Cardiac fibroblast (primary cell): Measurements from ENCODE around the gene NCOA5.

Experiments
- DNase-seq, 2 donors: peaks; one replicate each; pipeline versions ENCODE4 v3.0.0 to v3.0.0-alpha.2; 2010; ENCODE audit warnings: low read depth in 2 of 2
- H3K4me3 ChIP-seq, 2 donors: replicated peaks in 1 of 2; 1 replicate in 1 of 2; 2 replicates in 1 of 2; pipeline ENCODE4 v1.5.1; 2011; ENCODE audit warnings: low read depth in 2 of 2, low read length in 2 of 2, mild to moderate bottlenecking in 2 of 2, moderate library complexity in 1 of 2
- CTCF ChIP-seq: IDR thresholded peaks from one replicate; pipeline ENCODE4 v1.5.1; 2011; ENCODE audit warnings: low read depth, mild to moderate bottlenecking, low read length, inconsistent platforms

The NCOA5 gene

DNA sequence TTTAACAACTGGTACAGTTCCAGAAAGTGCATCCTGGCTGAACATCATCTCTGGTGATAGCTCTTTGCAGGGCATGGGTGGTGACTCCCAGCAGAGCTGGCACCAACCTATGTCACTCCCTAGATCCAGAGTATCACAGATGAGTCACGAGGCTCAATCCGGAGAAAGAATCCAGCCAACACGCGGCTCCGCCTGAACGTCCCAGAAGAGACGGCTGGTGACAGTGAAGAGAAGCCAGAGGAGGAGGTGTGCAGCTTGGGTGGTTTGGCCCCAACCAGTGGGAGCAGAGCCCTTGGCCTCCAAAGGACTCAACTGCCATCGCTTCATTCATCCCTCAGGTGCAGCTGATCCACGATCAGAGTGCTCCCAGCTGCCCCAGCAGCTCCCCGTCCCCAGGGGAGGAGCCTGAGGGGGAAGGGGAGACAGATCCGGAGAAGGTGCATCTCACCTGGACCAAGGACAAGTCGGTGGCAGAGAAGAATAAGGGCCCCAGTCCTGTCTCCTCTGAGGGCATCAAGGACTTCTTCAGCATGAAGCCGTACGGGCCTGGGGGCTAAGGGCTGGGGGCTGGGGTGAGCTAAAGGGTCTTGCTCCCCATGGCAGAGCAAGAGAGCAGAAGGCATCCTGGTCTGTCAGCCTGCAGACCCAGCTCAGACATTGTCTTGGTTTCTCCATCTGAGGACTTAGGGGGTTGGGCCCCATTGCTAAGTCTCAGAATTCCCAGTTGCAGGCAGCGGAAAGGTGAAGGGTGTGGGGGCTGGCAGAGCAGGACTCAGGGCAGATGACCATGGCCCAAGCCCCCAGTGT lies 33.5 kb downstream of the NCOA5 start:
- no peak overlapping the region for H3K4me3 ChIP-seq
- no peak for TF ChIP-seq CTCF
- DNase-seq: no peak

GRCh38 chr20:46055269-46055668 lies 34.5 kb downstream of the NCOA5 start:
- TF ChIP-seq CTCF: no peak
- no peak for DNase-seq
- H3K4me3 ChIP-seq: no peak overlapping the region

DNA sequence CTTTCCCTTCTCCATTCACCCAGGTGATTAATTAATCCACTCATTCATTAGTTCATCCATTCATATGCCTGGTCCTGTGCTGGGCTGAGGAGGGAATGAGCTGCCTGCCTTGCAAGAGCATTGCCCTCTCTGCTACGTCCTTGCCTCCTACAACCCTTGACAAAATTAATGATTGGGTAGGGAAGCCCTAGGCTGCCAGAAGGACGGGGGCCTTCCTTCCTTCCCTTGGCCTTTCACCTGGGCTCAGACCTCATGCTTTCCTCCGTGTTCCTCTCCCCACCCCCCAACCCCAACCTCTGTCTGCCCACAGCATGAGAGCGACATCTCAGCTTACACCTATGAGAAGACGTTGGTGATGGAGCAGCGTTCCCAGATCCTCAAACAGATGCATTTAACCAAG lies 35.2 kb downstream of the NCOA5 start:
- TF ChIP-seq CTCF: no peak
- DNase-seq: no peak
- no peak overlapping the region for H3K4me3 ChIP-seq

DNA sequence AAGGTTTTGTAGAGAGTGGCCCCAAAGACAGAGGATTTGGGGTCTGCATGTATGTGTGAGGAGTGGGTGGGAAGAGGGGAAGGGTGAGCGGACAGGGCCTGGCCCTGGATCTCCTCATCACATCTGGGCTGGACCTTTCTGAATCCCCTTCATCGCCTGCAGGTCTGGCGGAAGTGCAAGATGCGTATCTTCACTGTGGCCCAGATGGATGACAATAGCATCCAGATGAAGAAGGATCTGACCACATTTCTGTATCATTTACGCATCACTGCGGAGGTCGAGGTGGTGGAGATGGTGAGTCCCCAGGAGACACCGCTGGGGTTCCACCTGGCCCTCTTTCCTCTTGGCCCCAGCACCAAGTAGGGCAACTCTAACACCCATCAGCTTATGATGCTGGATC lies 36.3 kb downstream of the NCOA5 start:
- no peak for TF ChIP-seq CTCF
- no peak overlapping the region for H3K4me3 ChIP-seq

DNA sequence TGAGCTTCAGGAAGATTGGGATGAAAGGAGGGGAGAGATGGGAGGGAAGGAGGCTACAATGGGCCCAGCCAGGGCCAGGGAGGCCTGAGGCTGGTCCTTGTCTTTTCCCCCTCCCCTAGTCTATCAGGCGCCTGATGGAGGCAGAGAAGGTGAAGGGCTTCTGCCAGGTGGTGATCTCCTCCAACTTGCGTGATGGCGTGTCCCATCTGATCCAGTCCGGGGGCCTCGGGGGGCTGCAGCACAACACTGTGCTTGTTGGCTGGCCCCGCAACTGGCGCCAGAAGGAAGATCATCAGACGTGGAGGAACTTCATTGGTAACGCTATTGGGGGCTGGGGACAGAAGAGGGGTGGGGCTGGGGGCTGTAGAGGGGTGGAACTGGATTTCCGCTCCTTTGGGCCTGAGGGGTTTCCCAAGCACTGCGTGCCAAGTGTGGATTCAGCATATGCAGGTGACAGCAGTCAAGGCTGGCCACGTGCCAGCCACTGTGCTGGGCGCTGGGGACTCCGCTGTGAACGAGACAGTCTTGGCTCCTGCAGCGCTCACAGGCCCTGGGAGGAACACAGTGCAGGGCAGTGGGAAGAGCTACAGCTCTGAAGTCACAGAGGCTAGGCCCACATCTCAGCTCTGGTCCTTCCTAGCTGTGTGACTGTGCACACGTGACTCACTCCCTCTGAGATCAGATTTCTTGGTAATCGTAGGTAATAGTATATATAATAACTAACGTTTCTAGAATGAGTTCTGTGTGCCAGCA lies 38.0 kb downstream of the NCOA5 start:
- TF ChIP-seq CTCF: no peak
- no peak for DNase-seq
- H3K4me3 ChIP-seq: no peak overlapping the region

More for the DNA sequence above, 36.3 kb downstream of the NCOA5 start:
- no peak for DNase-seq

DNA sequence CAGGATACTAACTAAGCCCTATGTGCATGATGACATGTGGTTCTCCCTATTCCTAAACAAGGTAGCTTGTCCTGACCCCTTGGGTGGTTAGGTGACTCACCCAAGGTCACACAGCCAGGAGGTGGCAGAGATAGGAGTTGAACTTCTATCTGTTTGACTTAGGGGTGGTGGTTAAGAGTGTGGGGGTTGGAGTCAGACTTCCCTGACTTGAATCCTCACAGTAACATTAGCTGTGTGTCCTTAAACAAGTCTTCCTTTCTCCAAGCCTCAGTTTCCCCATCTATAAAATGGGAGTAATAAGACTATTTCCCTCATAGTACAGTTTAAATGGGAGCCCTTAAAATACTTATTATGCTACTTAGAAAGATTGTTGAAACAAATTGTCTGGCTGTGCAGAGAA lies 38.9 kb downstream of the NCOA5 start:
- no peak for DNase-seq
- no peak for TF ChIP-seq CTCF
- H3K4me3 ChIP-seq: no peak overlapping the region
